COR-L47 (cell line): ENCODE results near the gene LZTR1.

Experiments used
- DNase-seq: peaks from one replicate; lab custom pipeline; 2025; lab: John Stamatoyannopoulos, UW

The LZTR1 gene

DNA sequence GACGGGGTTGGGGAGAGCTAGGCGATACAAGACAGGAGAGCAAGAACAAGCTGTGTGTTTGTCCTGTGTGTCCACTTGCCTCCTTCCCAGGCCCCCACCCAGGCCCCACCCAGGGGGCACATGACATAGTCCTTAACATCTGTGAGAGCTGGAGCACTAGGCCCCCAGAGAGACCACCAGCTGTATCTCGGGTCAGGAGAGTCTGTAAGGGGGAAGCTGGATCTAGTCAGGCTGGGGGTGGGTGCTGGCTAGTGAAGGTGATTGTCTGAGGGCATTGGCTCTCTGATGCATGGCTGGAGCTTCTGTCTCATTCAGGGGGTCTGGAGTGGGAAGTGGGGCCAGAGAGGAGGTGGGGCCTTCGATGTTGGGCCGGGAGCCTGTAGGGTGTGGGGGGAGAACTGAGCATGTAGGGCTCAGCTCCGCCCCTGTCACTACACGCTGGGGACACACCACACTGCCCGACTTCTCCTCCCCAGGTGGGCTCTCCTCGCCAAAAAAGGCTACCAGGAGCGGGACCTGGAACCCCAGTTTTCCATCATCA, 33.4 kb downstream of the LZTR1 start:
- DNase-seq: no peak

DNA sequence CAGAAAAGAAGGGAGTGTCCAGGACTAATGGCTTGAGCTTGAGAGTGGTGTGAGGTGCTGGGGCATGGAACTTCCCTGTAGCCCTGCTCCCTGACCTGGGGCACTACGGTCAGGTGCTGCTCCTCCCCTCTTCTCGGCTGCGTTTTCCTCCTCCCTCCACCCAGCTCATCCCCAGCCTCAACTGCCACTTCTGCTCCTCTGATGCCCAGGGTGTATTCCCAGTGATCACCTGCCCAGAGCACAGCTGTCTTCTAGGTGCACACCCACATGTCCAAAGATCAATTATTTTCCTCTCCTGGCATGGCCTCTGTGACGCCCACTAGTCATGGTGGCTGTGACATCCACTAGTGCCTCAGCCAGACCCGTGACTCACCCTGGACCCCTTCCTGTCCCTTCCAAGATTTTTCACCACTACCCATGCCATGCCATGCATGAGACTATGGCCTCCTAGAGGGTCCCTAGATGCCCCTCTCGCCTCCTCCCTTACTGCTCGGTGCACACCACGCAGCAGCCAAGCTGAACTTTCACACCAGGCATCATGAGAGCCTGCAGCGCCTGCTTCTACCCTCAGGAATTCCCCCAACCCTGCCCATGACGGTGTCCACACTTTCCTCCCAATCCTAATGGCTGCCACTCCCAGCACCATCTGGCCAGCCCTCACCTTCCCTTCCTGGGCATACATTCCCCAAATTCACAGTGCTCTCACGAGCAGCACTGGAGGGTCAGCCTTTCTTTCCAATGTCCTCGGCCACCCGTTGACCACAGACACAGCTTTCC, 34.7 kb downstream of the LZTR1 start:
- no peak for DNase-seq

DNA sequence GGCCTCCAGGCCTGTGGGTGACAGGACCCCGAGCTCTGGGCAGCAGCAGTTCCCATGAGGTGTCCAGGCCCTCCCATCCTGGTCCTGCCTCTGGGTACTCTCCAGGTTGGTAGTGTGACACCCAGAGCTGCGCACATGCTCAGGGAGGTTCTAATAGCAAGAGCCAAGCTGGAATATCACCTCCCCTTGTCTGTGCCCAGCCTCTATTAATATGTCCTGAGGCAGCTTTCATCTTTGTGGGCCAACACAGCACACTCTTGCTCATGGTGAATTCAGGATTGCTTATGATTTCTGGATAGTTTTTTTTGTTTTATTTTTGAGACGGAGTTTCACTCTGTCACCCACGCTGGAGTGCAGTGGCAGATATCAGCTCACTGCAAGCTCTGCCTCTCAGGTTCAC, 36.2 kb downstream of the LZTR1 start:
- no peak for DNase-seq

DNA sequence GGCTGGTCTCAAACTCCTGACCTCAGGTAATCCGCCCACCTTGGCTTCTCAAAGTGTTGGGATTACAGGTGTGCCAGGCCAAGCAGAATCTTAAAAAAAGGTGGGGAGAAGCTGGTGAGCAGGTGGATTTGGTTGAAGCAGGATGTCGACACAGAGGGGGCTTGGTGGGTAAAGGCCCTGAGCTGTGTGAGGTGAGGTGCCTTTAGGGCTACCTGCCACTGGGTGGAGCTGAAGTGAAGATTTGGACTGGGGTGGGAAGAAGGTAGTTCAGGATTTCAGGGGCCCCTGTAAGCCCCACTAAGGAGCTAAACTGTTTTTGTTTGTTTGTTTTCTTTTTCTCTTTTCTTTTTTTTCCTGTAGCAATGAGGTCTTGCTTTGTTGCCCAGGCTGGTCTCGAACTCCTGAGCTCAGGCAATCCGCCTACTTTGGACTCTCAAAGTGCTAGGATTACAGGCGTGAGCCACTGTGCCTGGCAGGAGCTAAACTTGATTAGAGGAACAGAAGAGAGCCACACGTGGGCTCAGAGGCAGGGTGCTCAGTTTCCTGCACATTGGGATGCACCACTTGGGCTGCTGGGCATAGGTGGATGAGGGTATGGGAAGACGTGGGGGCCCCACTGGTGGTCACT, 38.8 kb downstream of the LZTR1 start:
- peak; percentile 23 for DNase-seq

DNA sequence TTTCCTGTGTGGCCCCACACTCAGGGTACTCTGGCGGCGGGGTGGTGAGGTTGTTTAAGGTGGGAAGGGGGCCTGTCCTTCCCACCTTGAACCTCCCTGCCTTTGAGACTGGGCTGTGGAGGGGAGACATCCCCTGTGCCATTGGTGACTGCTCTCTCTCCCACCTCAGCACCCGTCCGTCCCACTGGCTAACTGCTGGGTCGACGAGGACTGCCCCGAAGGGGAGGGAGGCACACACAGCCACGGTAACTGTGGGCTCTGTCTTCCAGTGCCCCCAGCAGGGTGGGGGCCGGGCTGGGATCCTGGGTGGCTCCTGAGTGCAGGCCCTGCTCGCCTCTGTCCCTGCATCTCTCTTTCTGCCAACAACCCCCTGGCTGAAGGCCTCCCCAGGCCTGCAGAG, 40.4 kb downstream of the LZTR1 start:
- no peak for DNase-seq

DNA sequence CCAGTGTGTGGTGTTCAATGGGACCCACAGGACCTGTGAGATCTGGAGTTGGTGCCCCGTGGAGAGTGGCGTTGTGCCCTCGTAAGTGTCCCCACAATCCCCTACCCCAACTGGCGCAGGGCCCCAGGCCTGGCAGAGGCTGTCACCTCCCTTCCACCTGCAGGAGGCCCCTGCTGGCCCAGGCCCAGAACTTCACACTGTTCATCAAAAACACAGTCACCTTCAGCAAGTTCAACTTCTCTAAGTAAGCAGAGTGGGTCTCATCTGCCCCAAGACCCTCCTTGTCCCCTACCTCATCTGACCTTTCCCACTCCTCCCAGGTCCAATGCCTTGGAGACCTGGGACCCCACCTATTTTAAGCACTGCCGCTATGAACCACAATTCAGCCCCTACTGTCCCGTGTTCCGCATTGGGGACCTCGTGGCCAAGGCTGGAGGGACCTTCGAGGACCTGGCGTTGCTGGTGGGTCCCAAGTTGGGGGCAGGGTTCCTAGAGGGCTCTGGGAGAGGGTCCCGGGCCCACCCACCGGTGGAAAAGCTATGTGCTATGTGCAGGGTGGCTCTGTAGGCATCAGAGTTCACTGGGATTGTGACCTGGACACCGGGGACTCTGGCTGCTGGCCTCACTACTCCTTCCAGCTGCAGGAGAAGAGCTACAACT, 41.0 kb downstream of the LZTR1 start:
- DNase-seq: no peak

DNA sequence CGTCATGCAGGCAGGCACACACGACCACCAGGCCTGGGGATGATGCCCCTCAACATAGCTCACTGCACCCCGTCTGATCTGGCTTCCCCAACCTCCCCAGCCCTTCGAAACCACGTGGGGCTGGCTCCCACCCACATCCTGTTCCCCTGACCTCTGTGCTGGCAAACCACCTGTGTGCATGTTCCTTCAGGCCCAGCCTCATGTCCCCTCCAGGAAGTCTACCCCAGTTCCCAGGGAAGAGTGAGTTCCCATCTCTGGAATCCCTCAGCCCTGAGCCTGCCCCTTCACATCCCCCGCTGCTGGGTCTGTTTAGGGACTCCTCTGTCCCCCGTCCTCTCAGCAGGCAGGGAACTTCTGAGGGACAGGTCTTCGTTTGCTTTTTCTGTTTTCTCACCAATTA, 43.2 kb downstream of the LZTR1 start:
- DNase-seq: no peak

DNA sequence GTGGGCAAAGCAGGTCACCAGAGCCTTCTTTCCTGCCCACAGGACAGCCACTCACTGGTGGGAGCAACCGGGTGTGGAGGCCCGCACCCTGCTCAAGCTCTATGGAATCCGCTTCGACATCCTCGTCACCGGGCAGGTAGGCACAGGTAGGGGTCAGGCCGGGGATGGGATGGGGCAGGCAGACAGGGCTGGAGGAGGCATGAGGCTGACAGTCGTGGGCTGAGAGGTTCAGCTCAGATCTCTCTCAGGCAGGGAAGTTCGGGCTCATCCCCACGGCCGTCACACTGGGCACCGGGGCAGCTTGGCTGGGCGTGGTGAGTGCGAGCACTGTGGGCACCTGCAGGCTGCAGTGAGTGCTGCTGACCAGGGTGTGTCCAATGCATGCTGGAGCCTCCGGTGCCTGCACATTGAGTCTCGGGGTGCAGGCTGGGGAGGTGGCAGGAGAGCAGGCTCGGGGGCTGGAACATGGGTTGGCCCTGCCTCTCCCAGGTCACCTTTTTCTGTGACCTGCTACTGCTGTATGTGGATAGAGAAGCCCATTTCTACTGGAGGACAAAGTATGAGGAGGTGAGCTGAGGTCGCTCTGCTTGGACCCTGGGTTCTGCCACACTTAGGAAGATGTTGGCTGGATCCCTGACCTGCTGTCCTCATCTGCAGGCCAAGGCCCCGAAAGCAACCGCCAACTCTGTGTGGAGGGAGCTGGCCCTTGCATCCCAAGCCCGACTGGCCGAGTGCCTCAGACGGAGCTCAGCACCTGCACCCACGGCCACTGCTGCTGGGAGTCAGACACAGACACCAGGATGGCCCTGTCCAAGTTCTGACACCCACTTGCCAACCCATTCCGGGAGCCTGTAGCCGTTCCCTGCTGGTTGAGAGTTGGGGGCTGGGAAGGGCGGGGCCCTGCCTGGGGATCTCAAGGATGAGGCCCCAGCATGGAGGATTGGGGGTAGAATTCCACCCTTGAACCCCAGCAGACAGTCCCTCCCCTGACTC, 44.0 kb downstream of the LZTR1 start:
- DNase-seq: no peak

DNA sequence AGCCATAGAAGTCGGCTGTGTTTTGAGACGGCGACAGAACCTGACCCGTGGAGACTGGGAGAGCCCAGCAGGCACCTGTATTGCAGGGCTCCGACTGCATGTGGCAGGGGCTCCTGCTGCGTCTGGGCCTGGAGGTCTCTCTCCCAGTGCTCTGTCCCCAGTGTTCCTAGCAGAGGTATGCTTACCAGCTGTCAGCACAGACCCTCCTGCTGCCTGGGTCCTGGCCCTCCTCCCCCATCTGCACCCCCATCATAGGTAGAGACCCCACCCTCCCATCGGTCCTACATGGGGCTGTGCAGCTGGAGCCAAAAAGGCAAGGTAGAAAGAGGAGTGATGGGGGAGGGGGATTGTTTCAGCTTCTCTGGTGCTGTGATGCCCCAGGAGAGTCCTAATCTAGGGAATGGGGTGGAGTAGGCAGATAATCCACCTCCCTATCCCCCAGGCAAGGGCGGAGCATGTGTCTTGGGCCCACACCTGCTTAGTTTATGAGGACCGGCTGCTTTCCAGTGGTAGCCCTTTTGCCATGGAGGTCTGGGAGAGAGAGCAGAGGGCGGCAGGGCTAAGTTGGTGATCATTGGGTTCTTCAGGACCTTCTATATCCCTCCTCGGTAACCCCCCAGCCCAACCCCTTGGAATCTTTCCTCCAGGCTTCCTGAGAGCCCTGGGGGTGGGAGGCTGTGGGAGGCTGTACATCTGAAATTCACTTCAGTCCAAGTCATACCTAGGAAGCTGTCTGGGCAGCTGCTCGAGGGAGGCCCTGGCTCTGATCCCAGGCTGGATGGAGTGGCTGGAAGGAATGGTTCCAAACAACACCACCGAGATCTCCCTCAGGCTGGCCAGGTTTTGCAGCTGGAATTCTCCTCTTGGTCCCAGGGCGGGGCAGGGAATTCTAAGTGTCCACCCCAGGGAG, 44.9 kb downstream of the LZTR1 start:
- peak; percentile 14 for DNase-seq

DNA sequence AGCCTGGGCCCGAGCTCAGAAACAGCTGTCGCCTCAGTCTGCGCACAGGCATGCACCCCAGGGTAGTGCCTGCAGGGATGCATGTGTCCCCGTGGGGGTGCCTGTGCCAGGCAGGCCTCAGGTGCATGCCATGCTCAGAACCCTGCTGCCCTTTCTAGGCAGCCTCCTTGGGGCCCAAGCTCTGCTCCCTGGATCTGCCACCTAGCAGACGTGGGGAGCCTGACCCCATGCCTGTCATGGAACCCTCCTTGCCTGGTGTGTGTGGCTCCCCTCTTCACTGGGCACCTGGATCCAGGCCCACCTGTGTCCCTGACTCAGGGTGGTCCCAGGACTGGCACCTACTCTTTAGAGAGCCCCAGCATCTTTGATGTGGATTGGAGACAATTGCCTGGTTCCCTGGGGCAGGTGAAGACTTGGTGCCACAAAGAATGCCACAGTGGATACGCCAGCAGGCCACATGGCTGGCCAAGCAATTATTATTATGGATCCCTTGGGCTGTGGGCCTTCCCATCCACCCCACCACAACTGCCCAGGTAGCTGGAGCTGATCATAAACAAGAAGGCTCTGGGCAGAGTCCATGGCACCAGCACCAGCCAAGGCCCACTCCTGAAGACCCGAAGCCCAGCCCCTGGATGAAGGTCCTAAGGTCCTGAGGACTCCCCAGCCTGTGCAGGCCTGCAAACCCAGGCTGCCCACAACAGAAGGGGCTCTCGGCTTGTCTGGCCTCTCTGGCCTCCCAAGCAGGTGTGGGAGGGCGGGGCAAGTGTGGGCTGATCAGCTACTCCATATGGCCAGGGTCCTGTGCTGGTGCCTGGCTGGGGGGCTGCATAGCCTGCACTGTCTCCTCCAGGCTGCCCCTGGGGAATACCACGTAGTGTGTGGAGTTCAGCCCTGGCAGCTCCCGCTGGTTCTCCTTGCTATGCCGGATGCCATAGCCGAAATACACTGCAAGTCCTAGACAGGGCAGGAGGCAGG, 46.5 kb downstream of the LZTR1 start:
- no peak for DNase-seq

DNA sequence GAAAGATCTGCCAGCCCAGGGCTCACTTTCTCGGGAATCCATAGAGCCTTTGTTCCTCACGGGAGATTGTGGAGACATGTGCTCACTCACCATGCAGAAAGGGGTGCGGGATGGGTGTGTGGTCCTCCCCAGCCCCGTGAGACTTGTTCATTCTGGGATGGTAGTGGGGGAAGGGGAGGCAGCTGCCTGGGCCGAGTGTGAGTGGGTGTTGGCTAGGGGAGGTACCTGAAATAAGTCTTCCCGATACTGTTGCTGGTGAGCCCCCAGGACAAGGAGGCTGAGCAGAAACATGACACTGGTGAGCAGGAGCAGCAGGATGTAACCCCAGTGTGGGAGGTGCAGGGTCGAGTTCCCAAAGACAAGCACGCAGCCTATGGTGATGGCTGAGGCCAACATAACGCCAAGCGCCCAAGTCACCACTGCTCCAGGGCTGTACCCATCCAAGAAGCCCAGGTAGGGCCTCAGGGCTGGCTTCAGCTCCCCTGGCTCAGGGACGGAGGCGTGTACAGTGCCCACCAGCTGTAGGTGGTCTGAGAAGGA, 47.5 kb downstream of the LZTR1 start:
- DNase-seq: no peak

DNA sequence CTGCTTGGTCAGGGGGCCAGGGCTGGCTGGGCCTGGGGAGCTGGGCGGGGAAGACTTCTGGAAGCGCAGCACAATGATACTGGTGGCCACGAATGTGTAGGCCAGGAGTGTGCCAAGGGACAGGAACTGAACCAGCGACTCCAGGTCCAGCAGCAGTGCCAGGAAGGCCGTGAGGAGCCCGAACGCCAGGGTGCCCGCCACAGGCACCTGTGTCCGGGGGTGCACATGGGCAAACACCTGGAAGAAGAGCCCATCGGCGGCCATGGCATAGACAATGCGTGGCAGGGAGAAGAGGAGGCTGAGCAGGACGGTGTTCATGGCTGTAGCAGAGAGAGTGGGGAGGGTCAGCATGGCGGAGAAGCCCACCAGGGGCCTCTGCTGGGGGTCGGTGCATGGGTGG, 47.9 kb downstream of the LZTR1 start:
- DNase-seq: no peak

DNA sequence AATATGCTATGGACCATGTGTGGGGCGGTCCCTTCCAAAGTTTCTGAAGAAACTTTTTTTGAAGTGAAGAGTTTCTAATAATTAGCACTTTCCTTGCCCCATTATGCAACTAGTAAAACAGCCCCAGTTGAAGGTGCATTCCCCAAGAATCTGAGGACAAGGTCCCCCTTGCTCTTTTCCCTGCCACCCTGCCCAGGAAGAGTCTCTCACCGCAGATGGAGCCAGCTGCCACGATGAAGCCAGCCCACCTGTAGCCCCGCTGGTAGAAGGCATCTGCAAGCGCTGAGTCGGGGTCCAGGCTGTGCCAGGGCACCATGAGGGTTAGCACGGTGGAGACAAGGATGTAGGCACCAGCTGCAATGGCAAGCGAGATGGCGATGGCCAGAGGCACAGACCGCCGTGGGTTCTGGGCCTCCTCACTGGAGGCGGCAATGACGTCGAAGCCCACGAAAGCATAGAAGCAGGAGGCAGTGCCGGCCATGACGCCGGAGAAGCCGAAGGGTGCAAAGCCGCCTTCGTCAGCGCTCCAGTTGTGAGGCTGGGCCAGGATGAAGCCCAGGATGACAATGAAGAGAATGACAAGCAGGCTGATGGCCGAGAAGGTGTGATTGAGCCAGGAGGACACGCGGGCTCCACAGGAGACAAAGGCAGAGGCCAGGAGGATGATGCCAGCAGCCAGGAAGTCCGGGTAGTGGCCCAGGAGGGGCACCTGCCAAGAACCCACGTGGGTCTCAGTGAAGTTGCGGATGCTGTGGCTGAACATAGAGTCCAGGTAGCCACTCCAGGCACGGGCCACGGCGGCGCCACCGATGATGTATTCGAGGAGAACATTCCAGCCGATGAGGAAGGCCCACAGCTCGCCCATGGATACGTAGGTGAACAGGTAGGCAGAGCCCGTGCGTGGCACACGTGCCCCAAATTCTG, 48.8 kb downstream of the LZTR1 start:
- DNase-seq: no peak

DNA sequence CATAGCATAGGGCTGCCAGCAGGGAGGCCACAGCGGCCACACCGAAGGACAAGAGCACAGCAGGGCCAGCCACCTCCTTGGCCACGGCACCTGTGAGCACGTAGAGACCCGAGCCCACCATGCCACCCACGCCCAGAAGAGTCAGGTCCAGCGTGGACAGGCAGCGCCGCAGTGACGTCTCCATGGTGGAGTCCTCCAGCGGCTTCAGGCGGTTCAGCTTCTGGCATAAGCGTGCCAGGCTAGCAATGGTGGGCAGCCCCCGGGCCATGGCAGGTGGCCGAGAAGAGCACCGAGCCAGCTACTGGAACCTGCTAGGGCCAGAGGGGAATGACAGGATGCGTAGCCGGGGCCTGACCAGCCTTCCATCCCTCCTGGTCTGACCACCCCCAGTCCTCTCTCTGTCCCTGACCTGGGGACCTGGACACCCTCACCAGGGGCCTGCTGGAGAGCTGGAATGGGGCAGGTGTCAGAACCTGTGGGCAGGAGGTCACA, 49.5 kb downstream of the LZTR1 start:
- no peak for DNase-seq

DNA sequence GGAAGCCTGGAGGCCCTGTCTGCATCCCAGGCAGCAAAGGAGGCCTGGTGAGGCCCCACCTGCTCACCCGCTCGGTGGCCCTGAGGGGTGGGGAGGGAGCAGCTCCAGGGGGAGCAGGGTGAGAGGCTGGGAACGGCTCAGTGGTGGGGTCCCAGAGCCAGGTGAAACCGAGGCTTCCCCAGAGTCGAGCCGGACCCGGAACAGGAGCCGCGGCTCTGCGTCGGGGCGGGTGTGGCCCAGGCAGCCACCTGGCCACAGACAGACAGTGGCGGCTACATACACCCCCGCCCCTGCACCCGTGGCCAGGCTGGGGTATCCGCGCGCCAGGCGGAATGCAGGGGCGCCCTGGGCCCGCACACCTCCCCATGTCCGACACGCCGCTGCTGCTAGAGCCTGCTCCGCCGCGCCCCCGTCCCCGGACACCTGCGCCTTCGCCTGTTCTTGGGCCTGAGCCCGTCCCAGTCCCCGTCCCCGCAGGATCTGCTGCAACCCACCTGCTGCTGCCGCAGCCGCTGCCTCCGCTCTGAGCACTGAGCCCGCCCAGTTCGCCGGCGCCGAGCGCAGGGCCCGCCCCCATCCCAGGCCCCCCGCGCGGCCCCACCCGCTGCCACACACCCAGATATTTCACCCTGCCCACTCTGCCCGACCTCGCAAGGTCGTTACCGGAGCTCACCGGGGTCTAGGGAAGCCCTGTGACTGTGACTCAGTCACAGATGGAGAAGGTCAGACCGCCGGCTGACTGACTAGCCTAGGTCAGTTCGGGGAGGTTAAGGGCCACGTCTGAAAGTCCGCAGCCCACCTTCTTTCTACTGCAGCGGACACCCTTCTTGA, 50.2 kb downstream of the LZTR1 start, which contains the start of gene SLC7A4:
TSS of gene SLC7A4 (minus strand) at position 525 of the 831 bp plus-strand sequence. CDS start 749 bp downstream, outside the sequence.
- DNase-seq: peak; percentile 60

DNA sequence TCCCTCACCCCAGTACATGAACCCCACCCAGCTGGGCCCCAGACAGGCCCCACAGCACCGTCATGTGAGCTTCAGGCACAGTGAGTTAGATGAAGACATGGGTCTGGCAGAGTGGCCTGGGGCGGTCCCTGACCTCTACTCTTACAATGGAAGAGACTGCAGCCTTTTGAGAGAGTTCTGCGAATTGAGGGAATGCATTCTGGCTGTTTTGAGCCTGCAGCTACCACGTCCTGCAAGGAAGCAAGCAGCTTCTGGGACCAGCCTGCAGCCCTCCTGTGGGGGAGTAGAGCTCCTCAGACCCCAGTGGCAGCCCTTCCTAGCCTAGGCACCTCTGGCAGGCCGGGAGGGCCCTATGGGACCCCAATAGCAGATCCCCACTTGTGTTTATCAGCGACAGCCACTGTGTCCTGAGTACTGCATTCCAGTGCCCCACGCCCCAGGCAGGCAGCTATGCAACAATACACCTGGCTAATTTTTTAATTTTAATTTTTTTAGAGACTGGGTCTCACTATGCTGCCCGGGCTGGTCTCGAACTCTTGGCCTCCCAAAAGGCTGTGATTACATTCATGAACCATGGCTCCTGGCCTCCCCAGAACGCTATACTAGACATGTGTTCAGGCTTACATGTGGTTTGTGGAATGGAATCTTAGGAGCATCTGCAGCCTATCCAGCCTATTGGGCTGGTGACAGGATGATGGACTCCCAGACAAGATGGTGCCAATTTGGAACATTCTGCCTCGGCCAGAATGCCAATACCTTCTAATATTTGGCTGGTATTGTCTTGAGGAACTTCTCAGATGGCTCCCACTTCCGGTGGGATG, 51.0 kb downstream of the LZTR1 start:
- DNase-seq: no peak
